ENCODE measurements around the gene SCGB2B2. TPM values are rescaled to one million over a fixed set of nuclear protein-coding genes. Genes with fewer than 3 reads are reported as not detected.
A peak's percentile ranks its signal among the peaks of the same experiment; 100 is the strongest.
"Not testable (repeated sequence)": the region's sequence is repeated elsewhere in the genome, so short reads cannot be mapped to it uniquely, and the experiment has no call there.

SCGB2B2 gene
- total RNA-seq, 1 donor = 0.09 TPM

- H3K4me3 ChIP-seq (ENCODE audit: low read depth, low read length) = no peak overlapping the region
- DNase-seq (ENCODE audit: low read depth) = no peak
- TF ChIP-seq, protein P1, sequence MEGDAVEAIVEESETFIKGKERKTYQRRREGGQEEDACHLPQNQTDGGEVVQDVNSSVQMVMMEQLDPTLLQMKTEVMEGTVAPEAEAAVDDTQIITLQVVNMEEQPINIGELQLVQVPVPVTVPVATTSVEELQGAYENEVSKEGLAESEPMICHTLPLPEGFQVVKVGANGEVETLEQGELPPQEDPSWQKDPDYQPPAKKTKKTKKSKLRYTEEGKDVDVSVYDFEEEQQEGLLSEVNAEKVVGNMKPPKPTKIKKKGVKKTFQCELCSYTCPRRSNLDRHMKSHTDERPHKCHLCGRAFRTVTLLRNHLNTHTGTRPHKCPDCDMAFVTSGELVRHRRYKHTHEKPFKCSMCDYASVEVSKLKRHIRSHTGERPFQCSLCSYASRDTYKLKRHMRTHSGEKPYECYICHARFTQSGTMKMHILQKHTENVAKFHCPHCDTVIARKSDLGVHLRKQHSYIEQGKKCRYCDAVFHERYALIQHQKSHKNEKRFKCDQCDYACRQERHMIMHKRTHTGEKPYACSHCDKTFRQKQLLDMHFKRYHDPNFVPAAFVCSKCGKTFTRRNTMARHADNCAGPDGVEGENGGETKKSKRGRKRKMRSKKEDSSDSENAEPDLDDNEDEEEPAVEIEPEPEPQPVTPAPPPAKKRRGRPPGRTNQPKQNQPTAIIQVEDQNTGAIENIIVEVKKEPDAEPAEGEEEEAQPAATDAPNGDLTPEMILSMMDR (IDR thresholded peaks at IDR 0.05; ENCODE audit: insufficient read depth, low read length) = no peak
Measured at GRCh38 chr19:34671972-34672371, 5.0 kb downstream of the SCGB2B2 start.

- no peak overlapping the region for H3K4me3 ChIP-seq (ENCODE audit: low read depth, low read length)
- TF ChIP-seq, protein P1 (IDR thresholded peaks at IDR 0.05; ENCODE audit: insufficient read depth, low read length) = no peak
- no peak for DNase-seq (ENCODE audit: low read depth)
Measured at GRCh38 chr19:34669305-34669704, 7.7 kb downstream of the SCGB2B2 start.

DNA sequence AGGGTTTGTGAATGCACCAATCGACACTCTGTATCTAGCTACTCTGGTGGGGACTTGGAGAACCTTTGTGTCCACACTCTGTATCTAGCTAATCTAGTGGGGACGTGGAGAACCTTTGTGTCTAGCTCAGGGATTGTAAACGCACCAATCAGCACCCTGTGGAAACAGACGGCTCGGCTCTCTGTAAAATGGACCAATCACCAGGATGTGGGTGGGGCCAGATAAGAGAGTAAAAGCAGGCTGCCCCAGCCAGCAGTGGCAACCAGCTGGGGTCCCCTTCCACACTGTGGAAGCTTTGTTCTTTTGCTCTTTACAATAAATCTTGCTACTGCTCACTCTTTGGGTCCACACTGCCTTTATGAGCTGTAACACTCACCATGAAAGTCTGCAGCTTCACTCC is 8.3 kb downstream of the SCGB2B2 start:
- DNase-seq (ENCODE audit: low read depth); H3K4me3 ChIP-seq (ENCODE audit: low read depth, low read length): not testable (repeated sequence)

- not testable (repeated sequence) for DNase-seq (ENCODE audit: low read depth); H3K4me3 ChIP-seq (ENCODE audit: low read depth, low read length)
Measured at GRCh38 chr19:34668077-34668689, 8.8 kb downstream of the SCGB2B2 start.

DNA sequence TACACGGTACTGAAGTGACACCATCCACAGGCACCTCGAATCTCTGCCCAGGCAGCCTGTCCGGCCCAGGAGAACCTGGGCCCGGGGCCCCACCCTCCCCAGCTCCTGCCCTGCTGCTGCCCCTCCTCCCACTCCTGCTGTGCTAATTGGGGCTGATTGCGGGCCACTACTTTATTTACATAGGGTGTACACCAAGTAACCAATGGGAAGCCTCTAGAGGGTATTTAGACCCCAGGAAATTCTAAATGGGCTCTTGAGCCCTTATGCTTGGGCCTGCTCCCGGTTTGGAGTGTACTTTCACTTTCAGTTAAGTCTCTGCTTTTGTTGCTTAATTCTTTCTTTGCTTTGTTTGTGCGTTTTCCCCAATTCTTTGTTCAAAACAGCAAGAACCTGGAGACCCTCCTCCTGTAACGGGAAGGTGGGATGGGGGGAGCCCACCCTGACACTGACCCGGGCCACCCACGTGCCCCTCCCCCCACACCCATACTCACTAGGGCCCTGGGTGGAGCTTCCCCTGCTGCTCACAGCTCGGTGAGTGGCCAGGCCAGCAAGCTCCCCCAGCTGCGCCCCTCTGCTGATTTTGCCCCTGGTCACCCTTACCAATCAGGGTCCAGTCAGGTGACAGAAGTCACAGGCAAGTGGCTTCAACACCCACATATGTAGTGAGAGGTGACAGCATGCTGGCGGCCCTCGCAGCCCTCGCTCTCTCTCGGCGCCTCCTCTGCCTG is 9.4 kb downstream of the SCGB2B2 start:
- peak overlapping the region; percentile 37 for H3K4me3 ChIP-seq (ENCODE audit: low read depth, low read length)
- DNase-seq (ENCODE audit: low read depth) = peak; percentile 44
- TF ChIP-seq, protein P1 (IDR thresholded peaks at IDR 0.05; ENCODE audit: insufficient read depth, low read length) = no peak

- no peak for DNase-seq (ENCODE audit: low read depth)
- TF ChIP-seq, protein P1 (IDR thresholded peaks at IDR 0.05; ENCODE audit: insufficient read depth, low read length) = no peak
- H3K4me3 ChIP-seq (ENCODE audit: low read depth, low read length) = no peak overlapping the region
Measured at GRCh38 chr19:34666958-34667265, 10.0 kb downstream of the SCGB2B2 start.

DNA sequence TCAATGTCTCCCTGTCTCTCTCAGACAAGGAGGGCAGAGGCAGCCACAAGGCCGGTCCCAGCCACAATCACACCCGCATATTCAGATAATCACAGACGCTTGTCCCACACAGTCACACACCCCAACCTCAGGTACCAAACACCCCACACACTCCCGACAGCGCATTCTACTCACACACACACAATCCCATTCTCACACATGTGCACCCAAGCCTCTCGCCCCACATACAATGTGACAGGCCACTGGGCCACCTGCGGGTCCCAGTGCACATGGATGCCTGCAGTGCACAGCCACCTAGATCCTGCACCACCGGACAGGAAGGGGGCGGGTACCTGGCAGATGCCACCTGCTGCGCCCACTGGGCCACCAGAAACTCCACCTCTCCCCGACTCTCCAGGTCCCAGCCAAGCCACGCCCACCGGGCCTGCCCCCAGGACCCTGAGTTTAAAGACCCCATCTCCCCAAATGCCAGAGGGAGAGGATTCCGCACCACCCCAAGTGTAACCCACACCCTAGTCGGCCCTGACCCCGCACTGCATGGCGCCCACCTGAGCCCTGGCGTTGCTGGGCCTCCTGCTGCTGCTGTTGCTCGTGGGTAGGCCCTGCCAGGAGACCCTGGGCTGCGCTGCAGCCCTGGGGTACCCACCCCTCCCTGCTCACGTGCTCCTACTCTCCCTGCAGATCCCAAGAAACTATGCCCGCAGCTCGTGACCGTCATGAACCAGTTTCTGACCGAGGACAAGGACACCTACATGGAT is 10.6 kb downstream of the SCGB2B2 start:
- no peak for DNase-seq (ENCODE audit: low read depth)
- TF ChIP-seq, protein P1 (IDR thresholded peaks at IDR 0.05; ENCODE audit: insufficient read depth, low read length) = no peak
- no peak overlapping the region for H3K4me3 ChIP-seq (ENCODE audit: low read depth, low read length)

- H3K4me3 ChIP-seq (ENCODE audit: low read depth, low read length); DNase-seq (ENCODE audit: low read depth): not testable (repeated sequence)
Measured at GRCh38 chr19:34665275-34665674, 11.7 kb downstream of the SCGB2B2 start.
